ENCODE results near the gene CCDC12.
A peak's percentile ranks its signal among the peaks of the same experiment; 100 is the strongest.

CCDC12 gene

DNA sequence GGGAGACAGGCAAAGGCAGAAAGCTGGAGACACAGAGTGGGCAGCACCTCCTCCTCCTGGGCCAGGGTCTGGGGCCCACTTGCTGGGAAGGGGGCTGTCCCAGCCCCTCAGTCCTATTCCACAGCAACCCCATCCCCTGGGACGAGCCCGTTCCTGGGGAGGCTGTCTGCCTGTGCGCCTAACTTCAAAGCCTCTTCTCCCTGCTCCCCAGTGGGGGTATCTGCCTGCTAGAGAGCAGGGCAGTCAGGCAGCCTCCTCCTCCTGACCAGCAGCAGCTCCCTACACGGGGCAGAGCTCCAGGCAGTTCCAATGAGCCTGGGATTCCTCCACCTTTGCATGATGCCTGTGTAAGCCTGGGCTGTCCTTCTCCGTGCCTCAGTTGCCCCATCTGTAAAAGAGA is 92.1 kb downstream of the CCDC12 start:
- no peak for DNase-seq (ENCODE audit: low spot score)
- TF ChIP-seq, protein P1, sequence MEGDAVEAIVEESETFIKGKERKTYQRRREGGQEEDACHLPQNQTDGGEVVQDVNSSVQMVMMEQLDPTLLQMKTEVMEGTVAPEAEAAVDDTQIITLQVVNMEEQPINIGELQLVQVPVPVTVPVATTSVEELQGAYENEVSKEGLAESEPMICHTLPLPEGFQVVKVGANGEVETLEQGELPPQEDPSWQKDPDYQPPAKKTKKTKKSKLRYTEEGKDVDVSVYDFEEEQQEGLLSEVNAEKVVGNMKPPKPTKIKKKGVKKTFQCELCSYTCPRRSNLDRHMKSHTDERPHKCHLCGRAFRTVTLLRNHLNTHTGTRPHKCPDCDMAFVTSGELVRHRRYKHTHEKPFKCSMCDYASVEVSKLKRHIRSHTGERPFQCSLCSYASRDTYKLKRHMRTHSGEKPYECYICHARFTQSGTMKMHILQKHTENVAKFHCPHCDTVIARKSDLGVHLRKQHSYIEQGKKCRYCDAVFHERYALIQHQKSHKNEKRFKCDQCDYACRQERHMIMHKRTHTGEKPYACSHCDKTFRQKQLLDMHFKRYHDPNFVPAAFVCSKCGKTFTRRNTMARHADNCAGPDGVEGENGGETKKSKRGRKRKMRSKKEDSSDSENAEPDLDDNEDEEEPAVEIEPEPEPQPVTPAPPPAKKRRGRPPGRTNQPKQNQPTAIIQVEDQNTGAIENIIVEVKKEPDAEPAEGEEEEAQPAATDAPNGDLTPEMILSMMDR (IDR thresholded peaks at IDR 0.05; ENCODE audit: extremely low read depth, missing control alignments), result no peak

DNA sequence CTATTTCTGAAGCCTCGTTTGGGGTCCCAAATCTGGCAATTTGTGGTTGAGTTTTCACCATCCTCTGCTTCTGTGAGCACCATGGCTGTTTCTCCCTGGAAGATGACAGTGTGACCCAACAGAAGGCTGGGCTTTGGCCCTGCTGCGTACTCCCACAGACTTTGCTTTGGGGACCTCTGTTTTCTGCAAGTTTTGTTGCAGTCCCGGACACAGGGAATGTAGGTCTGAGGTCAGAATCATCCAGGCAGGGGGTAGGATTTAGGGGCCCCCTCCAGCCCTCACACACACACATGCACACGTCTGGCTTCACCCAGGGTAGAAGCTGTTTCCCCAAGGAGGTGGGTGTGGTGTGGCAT is 92.7 kb downstream of the CCDC12 start:
- TF ChIP-seq, protein P1 (IDR thresholded peaks at IDR 0.05; ENCODE audit: extremely low read depth, missing control alignments), result no peak
- no peak for DNase-seq (ENCODE audit: low spot score)

DNA sequence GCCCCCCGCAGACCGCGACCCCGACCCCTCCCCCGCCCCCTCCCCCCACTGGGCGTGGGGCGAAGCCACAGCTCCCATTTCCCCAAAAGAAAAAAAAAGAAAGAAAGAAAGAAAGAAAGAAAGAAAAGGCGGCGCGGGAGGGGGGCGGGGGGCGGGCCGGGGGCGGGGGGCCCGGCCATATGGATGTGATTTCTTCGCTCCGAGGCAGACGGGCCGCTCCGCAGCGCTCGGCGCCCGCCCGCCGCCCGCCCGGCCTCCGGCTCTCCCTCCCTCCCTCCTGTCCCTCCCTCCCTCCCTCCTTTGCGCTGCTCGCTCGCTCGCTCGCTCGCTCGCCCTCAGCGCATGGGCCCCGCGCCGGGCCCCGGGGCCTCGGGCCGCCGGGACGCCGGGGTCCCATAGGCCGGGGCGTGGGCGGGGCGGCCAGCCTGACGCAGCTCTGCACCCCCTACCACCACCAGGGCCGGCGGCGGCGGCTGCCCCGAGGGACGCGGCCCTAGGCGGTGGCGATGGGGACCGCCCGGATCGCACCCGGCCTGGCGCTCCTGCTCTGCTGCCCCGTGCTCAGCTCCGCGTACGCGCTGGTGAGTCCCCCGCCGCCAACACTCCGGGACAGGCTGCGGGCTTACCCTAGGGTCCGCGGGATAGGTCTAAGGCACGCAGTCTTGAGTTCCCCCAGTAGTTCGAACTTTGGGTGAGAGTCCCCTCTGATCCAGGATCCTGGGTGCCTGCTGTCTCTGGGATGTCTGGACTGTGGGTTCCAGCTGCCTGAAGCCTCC is 93.3 kb downstream of the CCDC12 start:
- DNase-seq (ENCODE audit: low spot score), result peak; percentile 68
- TF ChIP-seq, protein P1 (IDR thresholded peaks at IDR 0.05; ENCODE audit: extremely low read depth, missing control alignments), result no peak

DNA sequence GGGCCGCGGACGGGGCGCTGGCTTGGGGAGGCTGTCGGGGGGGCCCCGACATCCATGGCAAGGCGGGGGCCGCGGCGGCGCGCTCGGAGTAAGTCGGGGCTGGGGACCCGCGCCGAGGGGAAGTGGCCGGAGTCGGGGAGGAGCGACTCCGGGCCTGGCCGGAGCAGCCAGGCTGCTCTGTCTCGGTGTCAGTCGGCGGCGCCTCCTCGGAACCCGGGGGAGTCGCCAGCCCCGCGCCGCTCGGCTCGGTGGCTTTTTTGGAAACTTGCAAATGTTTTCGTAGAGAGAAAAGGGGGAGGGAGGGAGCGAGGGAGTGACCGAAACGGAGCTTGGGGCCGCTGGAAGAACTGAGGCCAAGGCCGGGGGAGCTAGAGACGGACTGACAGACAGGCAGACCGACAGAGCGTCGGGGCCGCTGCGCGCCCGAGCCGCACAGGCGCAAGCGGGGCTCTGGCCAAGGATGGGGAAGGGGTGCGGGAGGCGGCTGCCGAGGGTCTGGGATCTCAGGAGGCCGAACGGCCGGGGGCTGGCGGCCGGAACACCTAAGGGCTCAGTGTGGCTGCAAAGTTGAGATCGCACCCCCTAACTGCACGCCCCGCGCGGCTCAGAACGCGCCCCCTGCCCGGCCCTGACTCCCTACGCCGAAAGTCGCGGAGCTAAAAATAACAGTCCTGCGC is 94.0 kb downstream of the CCDC12 start:
- DNase-seq (ENCODE audit: low spot score), result peak; percentile 65
- TF ChIP-seq, protein P1 (IDR thresholded peaks at IDR 0.05; ENCODE audit: extremely low read depth, missing control alignments), result no peak

DNA sequence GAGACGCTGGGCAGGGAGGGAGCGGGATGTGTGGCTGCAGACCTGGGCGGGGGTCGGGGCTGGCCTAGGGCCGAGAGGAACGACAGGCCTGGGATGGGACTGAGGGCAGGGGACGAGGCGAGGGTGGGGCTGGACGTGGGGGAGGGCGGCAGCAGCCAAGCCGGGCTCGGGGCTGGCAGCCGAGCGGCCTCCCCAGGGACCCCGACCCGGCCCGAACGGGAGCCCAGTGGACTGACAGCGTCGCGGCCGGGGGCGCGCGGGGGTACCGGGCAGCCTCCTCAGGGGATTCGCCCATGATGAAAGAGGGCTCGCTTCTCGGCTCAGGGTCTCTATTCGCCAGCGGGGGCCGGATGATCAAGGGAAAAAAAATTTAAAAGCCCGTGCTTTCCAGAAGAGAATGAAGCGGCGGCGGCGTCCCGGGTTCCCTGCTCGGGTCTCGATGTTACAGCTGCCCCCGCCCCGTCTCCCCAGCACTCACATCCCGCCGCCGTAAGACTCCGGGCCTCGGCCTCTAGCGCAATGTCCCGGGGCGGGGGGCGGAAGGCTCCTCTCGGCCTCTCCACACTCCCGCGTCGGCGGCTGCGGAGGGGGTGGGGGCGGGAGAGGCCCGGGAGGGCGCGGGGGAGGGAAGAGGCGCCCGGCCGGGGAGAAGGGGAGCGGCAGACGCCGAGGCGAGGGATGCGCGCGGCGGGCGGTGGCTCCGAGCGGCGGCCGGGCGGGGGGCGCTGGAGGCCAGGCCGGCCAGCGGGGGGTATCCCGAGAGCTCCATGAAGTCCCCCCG is 94.8 kb downstream of the CCDC12 start:
- TF ChIP-seq, protein P1 (IDR thresholded peaks at IDR 0.05; ENCODE audit: extremely low read depth, missing control alignments), result no peak
- no peak for DNase-seq (ENCODE audit: low spot score)

DNA sequence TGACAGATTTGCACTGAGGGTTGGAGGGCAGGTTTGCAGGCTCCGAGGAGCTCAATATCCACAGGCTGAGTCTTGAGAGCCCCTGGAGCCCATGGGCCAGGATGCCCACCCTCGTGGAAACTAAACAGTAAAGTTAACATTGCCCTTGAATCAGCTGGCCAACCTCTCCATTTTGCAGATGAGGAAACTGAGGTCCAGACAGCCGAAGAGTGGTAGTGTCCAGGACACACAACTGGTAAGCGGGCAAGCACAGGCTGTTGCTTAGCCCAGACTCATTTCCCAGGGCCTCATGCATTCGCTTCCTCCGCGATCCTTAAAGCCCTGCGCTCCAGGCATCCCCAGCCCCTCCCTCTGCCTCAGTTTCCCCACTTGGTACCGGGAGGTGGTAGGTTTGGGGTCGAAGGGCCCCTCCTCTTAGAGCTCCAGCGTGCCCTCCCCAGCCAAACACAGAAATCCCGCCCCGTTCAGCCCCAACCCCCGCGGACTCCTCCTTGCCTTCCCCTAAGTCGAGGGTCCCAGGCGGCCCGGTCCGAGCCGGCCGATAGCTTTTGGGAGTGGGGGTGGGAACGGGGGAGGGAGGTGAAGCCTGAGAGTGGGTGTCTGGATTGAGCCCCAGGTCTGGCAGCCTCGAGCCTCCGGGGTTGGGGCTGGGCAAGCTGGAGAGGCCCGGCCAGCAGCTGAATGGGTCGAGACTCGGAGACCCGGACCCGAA is 95.5 kb downstream of the CCDC12 start:
- no peak for DNase-seq (ENCODE audit: low spot score)
- TF ChIP-seq, protein P1 (IDR thresholded peaks at IDR 0.05; ENCODE audit: extremely low read depth, missing control alignments), result no peak

All from GM20000 (cell line).